Stimulated activated CD4-positive, alpha-beta T cell treated with anti-CD3 and anti-CD28 coated beads, Interleukin-2, amount 100 ng/mL, for 4 hours (primary cell): ENCODE results near the gene TSPAN8.
"Not testable (repeated sequence)": the region's sequence is repeated elsewhere in the genome, so short reads cannot be mapped to it uniquely, and the experiment has no call there.

Experiments
- DNase-seq: peaks from one replicate; pipeline ENCODE4 v3.0.0-alpha.2; 2020; ENCODE audit warnings: low read depth

The TSPAN8 gene

GRCh38 chr12:71157601-71158233 is at the start of gene TSPAN8:
Gene TSPAN8 (minus strand): TSS chr12:71157999. CDS start chr12:71157678, 321 bp downstream.
- no peak for DNase-seq

- no peak for DNase-seq
Observed at GRCh38 chr12:71201136-71201679, 43.4 kb upstream of the TSPAN8 start.

- DNase-seq = no peak
Observed at GRCh38 chr12:71200706-71201105, 42.9 kb upstream of the TSPAN8 start.

- no peak for DNase-seq
Observed at GRCh38 chr12:71197460-71197859, 39.7 kb upstream of the TSPAN8 start.

DNA sequence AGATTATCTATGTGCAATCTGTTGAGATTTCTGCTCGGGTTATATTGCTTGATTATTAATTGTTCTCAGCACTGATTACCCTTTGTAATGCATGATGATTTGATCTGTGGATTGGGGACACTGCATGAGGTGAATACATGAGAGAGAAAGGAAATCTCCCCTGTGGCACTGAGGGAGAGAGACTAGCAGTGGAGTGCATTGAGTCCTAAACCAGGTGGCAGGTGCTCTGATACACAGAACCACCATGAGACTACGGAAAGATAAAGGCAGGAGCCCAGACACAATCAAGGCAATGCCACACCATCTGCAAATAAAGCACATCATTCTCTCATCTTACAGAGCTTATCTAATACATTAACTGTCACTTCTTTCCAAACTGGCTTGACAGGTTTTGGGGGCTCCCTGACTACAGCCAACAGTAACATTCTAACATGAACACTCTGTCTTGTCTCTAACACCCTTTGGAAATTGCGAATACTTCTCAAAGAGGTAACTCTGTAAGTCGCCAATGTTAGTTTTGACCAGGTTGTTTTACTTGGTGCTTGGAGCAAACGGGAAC is 37.6 kb upstream of the TSPAN8 start:
- DNase-seq = no peak

DNA sequence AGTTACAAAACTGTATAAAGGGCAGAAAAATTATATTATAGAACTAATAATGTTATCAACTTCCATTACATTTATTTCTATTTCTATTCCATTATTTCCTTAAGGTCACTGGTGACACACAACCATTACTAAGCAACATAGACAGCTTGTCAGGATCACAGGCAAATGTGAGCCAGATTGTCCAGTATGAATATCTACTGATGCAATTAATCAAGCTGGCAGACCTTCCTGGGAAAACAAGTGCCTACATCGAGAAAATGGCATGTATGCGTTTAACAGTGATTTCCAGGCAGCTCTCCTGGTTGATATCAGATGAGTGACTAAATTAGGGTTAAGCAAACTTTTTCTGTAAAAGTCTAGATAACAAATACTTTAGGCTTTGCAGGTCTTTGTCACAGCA is 36.9 kb upstream of the TSPAN8 start:
- no peak for DNase-seq

- DNase-seq = no peak
Observed at GRCh38 chr12:71193041-71193440, 35.2 kb upstream of the TSPAN8 start.

DNA sequence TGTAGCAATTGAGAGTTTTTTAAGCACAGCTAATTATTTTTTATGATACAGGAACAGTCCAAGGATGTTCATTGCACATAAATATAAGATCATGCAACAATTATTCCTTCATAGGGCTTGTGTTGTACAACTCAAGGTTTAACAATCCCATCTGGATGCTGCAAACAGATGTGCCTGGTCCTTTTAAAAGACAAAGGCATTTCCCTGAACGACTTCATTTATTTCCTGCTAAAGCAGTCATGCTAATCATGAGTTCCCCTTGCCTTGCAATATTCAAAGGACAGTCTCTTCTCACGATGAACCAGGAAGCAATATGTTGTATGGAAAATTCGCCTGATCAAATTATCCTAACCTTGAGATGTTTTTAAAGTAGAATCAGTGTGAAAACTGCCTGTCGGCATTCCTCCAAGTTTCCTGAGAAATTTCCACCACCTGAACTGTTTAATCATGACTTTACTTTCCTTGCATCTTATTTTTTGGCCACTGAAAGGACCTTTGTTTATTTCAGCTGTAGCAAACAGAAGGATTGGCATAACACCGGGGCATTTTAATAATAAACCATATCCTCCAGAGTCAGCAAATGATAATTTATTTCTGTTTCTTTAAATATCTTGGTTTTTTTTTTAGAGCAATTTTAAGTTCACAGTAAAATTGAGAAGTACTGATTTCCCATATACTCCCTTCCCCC is 33.9 kb upstream of the TSPAN8 start:
- no peak for DNase-seq

DNA sequence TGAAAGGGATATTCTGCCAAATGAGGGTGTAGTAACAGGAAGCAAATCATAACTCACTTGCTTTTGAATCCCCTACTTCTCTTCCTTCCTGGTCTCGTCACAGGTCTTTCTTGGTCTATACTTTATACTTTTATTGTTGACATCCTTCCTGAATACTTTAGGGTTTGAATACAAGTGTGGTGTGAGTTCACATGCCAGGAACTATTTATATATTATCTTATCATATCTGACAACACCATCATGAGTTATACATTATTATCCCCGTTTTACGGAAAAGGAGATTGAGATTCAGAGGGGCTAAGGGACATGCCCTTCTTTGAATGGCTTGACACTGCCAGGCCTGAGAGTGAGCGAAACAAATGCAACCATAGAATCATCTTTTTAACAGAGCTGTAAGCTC is 33.0 kb upstream of the TSPAN8 start:
- DNase-seq = no peak

DNA sequence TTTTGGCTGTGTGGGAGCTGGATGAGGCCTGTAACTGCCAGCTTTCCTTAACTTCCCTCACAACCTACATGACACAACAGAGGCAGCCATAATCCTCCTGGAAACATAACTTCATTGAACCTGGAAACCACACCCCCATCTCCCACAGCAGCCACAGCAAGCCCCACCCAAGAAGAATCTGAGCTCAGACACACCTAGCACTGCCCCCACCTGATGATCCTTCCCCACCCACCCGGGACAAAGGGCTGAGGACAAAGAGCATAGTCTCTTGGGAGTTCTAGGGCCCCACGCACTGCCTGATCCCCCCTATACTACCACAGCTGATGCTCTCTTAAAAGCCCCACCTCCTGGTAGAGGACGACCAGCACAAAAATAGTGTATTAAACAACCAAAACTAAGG is 29.6 kb upstream of the TSPAN8 start:
- no peak for DNase-seq

DNA sequence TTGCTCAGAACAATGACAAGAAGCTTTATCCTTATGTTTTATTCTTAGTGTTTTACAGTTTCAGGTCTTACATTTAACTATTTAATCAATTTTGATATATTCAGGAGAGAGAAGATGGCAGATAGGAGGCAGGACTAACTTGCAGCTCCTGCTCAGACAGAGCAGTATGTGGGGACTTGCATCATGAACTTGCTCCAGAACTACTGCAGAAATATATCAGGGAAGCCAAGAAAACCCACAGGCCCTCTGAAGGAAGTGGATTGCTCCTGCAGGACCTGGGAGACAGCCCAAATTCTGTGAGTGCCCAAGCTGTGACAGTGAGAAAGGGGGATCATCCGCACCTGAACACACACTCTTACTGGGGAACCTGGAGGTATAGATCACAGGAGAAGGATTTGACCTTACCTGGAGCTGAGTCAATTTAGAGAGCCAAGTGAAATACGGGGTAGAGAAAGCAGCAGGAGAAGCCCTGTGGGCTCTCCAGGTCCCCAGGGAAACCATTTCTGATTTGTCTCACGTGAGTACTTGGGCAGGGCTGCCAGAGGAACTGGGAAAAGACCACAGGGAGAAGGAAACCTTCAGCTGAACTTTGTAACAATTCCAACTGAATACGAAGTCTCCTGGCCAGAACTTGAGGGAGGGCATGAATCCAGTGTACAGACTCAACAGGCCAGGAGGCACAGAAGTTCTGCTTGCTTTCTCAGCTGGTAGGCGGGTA is 28.9 kb upstream of the TSPAN8 start:
- DNase-seq = no peak

- DNase-seq = no peak
Observed at GRCh38 chr12:71183846-71184245, 26.0 kb upstream of the TSPAN8 start.

- DNase-seq = no peak
Observed at GRCh38 chr12:71183018-71183417, 25.2 kb upstream of the TSPAN8 start.

GRCh38 chr12:71178162-71178561 is 20.4 kb upstream of the TSPAN8 start:
- DNase-seq = no peak

DNA sequence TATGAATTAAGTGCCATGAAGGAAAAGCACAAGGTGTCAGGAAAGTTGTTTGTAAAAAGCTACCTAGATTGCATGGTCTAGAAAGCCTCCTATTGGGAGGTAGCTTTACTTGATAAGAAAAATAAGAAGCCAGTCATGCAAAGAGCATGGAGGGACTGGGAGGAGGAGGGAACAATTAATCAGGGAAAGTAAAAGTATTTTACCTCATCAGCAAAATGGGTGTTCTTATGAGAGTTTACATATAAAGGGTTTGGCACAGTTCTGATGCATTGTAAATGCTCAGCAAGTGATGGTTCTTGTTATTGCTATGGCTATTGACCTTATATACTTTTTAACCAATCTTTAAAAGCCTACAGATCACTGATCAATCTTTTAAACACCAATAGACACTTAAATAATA is 17.0 kb upstream of the TSPAN8 start:
- DNase-seq = no peak

DNA sequence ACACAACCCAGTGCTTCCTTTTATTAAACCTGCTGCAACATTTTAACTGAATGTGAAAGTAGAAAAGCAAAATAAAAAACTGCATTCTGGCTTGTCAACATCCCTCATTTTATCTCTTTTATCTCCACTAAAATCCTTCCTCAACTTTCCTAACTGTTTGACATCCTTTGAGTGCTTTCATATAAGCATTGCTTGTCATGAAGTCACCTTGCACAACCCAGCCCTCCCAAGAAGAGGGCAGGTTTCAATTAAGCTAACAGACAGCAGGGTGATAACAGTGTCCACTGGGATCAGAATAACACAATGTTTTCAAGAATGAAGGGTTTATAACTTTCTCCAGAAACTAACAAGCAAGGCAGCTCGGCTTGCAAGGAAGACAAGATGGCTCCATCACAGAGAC is 16.3 kb upstream of the TSPAN8 start:
- no peak for DNase-seq

DNA sequence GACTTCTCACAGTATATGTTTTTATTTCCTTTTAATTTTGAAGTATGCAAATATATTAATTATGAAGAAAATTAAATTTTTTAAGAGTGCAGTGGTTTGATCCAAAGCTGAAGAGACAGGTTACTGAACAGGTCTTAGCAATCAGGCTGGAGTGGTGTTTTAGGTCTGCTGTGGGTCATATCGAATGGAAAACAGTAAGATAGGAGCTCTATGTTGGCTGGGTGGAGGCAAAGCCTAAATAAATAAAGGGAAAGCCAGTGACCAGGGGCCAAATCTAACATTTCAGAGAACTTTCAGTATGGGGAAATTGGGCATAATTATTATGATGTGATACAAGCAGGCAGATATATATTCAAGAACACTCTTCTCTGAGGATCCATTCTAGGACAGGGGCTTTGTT is 12.7 kb upstream of the TSPAN8 start:
- no peak for DNase-seq

GRCh38 chr12:71169286-71169685 is 11.5 kb upstream of the TSPAN8 start:
- no peak for DNase-seq

- no peak for DNase-seq
Observed at GRCh38 chr12:71166862-71167496, 9.2 kb upstream of the TSPAN8 start.

GRCh38 chr12:71166280-71166679 is 8.5 kb upstream of the TSPAN8 start:
- no peak for DNase-seq

GRCh38 chr12:71165780-71166179 is 8.0 kb upstream of the TSPAN8 start:
- not testable (repeated sequence) for DNase-seq

DNA sequence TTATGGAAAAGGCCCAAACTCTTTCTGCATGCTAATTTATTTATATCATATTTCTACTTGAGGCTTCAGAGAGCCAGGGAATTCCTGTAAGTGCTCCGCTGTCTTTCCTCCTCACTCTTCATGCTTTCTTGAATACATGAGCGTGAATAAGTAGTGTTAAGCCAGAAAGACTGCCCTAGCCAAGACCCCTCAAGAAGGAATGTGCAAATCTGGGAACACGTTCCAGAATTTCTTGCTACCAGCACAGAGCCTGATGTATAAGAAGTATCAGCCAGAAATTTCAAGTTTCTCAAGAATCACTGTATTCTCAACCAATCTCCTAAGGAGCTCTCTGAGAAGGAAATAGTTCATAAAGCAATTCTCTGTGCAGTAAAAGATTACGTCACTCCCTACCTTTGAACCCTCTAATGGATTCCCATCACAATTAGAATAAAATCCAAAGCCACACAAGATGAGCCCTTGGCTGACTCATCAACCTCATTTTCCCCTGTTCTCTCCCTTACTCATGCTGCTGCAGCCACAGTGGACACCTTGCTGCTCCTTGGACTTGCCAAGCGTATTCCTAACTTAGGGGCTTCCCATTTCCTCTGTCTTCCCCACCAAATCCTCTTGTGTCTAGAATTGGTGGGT is 6.9 kb upstream of the TSPAN8 start:
- no peak for DNase-seq
